AG04449 (cell line): Measurements from ENCODE around the gene PHPT1.

ENCODE experiments used
- CTCF ChIA-PET: fragments of 350-600 bp; formaldehyde crosslinking; extraction: SDS; loops from one replicate; lab custom pipeline; 2021; ENCODE audit warnings: antibody characterized with exemption; lab: Yijun Ruan, JAX
- POLR2A ChIA-PET: fragments of 400-600, 350-600 bp; formaldehyde crosslinking; extraction: SDS; loops from one replicate; lab custom pipeline; 2020; ENCODE audit warnings: antibody characterized with exemption, inconsistent platforms; lab: Yijun Ruan, JAX
- DNase-seq: peaks from one replicate; pipeline ENCODE4 v3.0.0-alpha.2; 2010; ENCODE audit warnings: low read depth, low spot score
- H3K4me3 ChIP-seq: 2 replicates; pipeline ENCODE4 v1.5.1; 2011; ENCODE audit warnings: low read depth, mild to moderate bottlenecking, control low read depth, low read length
- CTCF ChIP-seq: IDR thresholded peaks from one replicate; pipeline ENCODE4 v1.5.1; 2011; ENCODE audit warnings: mild to moderate bottlenecking, moderate library complexity, low read length, control low read depth, inconsistent platforms; ENCODE audit not compliant: insufficient read depth; ENCODE audit errors: missing control alignments

Gene PHPT1

DNA sequence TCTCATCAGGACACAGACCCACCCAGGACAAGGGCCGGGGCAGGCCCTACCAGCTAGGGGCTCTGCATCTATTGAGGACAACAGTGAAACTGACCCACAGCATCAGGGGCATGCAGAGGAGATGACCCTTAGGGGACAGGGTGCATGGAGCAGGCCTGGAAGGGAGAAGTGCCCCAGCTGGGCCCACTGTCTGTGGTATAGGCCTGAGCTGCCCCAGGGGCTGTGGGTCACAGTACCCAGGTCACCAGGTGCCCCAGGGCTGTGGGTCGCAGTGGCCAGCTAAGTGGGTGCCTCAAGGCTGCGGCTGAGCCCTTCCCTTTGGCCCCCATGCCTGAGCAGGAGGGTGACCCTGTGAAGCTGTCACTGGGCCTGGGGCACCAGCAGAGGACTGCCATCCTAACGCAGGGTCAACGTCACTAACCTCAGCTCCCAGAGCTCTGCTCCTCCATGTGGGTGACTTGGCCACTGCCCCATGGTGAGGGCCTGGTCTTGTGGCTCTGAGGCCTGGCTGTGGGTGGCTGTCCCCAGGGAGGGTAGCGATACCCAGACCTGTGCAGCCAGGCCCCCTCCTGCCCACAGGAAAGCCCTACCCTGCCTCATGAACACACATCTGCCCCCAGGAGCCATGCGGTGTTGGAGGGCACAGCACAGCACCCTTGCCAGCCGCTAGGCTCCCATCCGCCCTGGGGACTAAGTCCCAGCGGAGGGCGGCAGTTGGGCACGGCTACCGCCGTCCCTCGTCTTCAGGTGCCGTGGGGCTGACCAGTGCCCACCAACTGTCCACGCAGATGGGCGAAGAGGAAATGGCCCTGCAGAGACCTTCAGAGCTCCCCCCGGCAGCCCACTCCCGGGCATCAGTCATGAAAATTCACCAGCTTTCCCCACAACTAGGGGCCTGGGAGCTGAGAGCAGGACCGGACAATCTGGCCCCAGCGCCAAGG, 12.0 kb downstream of the PHPT1 start:
- ChIA-PET POLR2A (interaction anchor here (1.0 to 1.9 kb wide), 2 partner anchors 12 to 14 kb away, joined by 3 to 8 read pairs; partner anchors contain the start of gene PHPT1), CTCF (interaction anchor here (1.1 kb wide), 1 partner anchor 203 kb away, joined by 4 read pairs; no protein-coding TSS in a partner anchor)
- no peak for TF ChIP-seq CTCF
- no peak for DNase-seq
- H3K4me3 ChIP-seq: no peak overlapping the region

DNA sequence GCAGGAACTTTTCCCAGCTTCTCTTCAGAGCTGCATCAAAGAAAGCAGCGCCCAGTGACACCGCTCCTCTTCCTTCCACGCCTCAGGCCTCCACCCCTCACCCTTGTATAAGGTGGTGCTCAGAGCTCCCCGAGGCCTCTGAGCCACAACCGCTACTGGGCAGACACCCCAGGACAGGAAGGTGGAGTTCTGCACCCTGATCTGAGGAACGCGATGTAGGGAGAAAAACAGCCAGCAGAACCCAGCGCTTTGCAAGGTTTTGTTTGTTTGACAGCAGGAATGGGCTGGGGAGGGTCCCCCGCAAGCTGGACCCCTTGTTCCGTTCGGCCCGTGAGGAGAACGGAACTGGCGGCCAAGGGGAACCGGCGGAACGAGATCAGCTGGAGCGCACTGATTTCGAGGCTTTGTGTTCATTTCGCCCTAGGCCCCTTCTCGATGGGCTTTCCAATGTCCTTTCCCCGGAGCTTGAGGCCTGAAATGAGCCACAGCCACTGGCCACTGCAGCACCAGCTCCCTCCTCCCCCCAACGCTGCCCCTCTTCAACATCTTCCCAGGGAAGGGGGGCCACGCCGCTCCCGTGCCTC, 12.8 kb downstream of the PHPT1 start:
- DNase-seq: no peak
- ChIA-PET POLR2A (interaction anchor here (1.9 kb wide), 1 partner anchor 14 kb away, joined by 8 read pairs; no protein-coding TSS in a partner anchor), CTCF (interaction anchor here (1.1 kb wide), 1 partner anchor 18 kb away, joined by 3 read pairs; no protein-coding TSS in a partner anchor)
- H3K4me3 ChIP-seq: no peak overlapping the region
- TF ChIP-seq CTCF: no peak

- TF ChIP-seq CTCF: no peak
- CTCF ChIA-PET: interaction anchor here (1.1 to 1.7 kb wide), 2 partner anchors 19 to 21 kb away, joined by 3 to 6 read pairs; partner anchors contain the start of gene AJM1
- DNase-seq: no peak
- H3K4me3 ChIP-seq: no peak overlapping the region
- POLR2A ChIA-PET: interaction anchor here (1.8 kb wide), 1 partner anchor 11 kb away, joined by 4 read pairs; the partner anchor contains the start of gene MAMDC4
Observed at GRCh38 chr9:136862849-136863622, 13.8 kb downstream of the PHPT1 start.

- CTCF ChIA-PET: interaction anchor here (1.7 kb wide), 1 partner anchor 21 kb away, joined by 6 read pairs; the partner anchor contains the start of gene AJM1
- H3K4me3 ChIP-seq: no peak overlapping the region
- no peak for DNase-seq
- TF ChIP-seq CTCF: no peak
- POLR2A ChIA-PET: interaction anchor here (1.8 kb wide), 1 partner anchor 12 kb away, joined by 4 read pairs; the partner anchor contains the start of gene MAMDC4
Observed at GRCh38 chr9:136863623-136864273, 14.5 kb downstream of the PHPT1 start.

- peak overlapping the region; percentile 78 for H3K4me3 ChIP-seq
- ChIA-PET POLR2A (interaction anchor here (1.4 kb wide), 1 partner anchor 18 kb away, joined by 4 read pairs; no protein-coding TSS in a partner anchor), CTCF (no interaction called here)
- TF ChIP-seq CTCF: no peak
- no peak for DNase-seq
Observed at GRCh38 chr9:136865041-136865767, 16.0 kb downstream of the PHPT1 start.
